ENCODE data around the gene SGMS1. TPM values are rescaled to one million over a fixed set of nuclear protein-coding genes. Genes with fewer than 3 reads are reported as not detected.
"Not testable (repeated sequence)": the region's sequence is repeated elsewhere in the genome, so short reads cannot be mapped to it uniquely, and the experiment has no call there.

The SGMS1 gene
- total RNA-seq (10 to 100 TPM; 15.9 to 40.6 (median 19.6) TPM), polyA plus RNA-seq (10 to 100 TPM in 1 of 2 donors, 1 to 10 TPM in 1; 6.9 to 29.1 TPM)
- long read RNA-seq, donor 1, transcript SGMS1-202 (11 exons, 3,744 nt) = major isoform, 14 of 27 reads
- long read RNA-seq, donor 1, partial matches to known transcripts = 7 of 27 reads
- long read RNA-seq, donor 1, other reads (novel, unspliced or antisense) = 5 of 27 reads
- long read RNA-seq, donor 2, transcript SGMS1-202 (11 exons, 3,744 nt) = major isoform, 52 of 92 reads
- long read RNA-seq, donor 2, partial matches to known transcripts = 21 of 92 reads
- long read RNA-seq, donor 2, other reads (novel, unspliced or antisense) = 18 of 92 reads
- long read RNA-seq, donor 3, transcript SGMS1-202 (11 exons, 3,744 nt) = major isoform, 24 of 34 reads
- long read RNA-seq, donor 3, partial matches to known transcripts = 2 of 34 reads
- long read RNA-seq, donor 3, other reads (novel, unspliced or antisense) = 8 of 34 reads

DNA sequence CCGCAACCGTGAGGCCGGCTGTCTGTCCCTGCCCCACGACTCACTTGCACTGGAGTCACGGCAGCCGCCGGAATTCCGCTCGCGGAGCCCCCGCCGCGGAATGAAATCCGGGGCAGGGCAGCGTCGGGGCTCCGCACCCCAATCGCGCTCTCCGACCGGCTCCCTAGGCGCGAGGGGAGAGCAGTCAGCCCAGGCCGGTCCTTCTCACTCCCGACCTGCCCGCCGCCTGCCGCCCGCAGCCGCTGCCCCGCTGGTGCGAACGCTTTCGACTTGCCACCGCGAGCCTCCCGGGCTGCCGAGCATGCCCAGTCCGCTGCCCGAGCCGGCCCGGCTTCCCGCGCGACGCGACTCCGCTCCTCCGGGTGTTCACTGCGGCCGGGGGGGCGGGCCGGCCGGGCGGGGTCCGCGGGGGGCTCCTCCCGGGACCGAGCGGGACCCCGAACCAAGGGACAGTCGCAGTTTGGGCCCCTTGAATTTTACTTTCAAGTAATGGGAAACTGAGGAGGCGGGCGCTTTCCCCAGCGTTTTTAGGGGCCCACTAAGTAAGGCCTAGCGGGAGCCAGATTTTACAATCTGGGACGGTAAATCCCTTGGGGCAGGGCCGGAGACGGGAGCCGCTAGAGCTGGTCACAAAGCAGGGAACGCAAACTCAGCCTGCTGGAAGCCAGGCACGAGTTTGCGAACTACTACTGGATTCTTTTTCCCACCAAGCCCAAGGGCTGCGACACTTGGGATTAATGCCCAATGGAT is at the start of gene SGMS1:
Gene SGMS1 (minus strand): TSS at position 294 of the 750 bp plus-strand sequence. CDS start 279,842 bp downstream, outside the sequence.
- intact Hi-C loops (cut with DNase I) = loop anchor here (1.0 to 10.0 kb wide), 22 partner anchors 47 to 339 kb away; no protein-coding TSS in a partner anchor
- peak; percentile 56 to 80 (median 71) for ATAC-seq
- H3K4me1 ChIP-seq = peaks cover 0 to 36% (median 24%) of the 10 kb centered on the region in 12 donors
- 0 to 1% (median 0%) methylated on average over 26 to 74 of the region's 74 CpGs for WGBS, 4 donors
- H3K36me3 ChIP-seq = peaks cover 0 to 4% (median 0%) of the 10 kb centered on the region in 9 donors
- DNase-seq = peak; percentile 90 to 94 (median 92)
- TF ChIP-seq, protein P1, sequence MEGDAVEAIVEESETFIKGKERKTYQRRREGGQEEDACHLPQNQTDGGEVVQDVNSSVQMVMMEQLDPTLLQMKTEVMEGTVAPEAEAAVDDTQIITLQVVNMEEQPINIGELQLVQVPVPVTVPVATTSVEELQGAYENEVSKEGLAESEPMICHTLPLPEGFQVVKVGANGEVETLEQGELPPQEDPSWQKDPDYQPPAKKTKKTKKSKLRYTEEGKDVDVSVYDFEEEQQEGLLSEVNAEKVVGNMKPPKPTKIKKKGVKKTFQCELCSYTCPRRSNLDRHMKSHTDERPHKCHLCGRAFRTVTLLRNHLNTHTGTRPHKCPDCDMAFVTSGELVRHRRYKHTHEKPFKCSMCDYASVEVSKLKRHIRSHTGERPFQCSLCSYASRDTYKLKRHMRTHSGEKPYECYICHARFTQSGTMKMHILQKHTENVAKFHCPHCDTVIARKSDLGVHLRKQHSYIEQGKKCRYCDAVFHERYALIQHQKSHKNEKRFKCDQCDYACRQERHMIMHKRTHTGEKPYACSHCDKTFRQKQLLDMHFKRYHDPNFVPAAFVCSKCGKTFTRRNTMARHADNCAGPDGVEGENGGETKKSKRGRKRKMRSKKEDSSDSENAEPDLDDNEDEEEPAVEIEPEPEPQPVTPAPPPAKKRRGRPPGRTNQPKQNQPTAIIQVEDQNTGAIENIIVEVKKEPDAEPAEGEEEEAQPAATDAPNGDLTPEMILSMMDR (IDR thresholded peaks at IDR 0.05) = peak in 3 of 12 donors; percentile 6 to 10 (median 8)
- TF ChIP-seq POLR2A (IDR thresholded peaks at IDR 0.05) = peak in 1 of 2 donors; percentile 52
- no peaks in the 10 kb centered on the region for H3K27me3 ChIP-seq
- H3K9me3 ChIP-seq = no peaks in the 10 kb centered on the region
- peak within 1 kb of the TSS; percentile 96 to 99 (median 99) for H3K27ac ChIP-seq
- peak within 1 kb of the TSS; percentile 68 to 98 (median 92) for H3K4me3 ChIP-seq

DNA sequence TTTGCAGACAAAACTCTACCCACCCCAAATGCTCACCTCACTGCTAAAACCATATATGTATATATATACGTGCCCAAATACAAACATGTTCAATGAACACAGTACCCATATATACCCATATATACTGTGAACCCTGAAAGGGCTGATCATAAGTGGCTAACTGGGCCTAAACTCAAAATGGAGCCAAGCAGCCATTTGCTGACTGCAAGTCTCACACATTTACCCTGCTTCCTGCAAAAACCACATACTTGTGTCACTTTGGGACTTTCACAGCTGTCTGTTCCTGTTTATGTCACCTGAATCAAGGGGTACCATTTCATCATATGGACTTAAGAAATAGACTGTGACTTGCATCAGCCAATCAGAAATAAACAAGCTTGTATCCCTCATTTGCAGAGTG is 48.4 kb upstream of the SGMS1 start:
- H3K36me3 ChIP-seq; DNase-seq; H3K27ac ChIP-seq; H3K4me3 ChIP-seq; H3K4me1 ChIP-seq; H3K9me3 ChIP-seq; H3K27me3 ChIP-seq; ATAC-seq; intact Hi-C loops (cut with DNase I): not testable (repeated sequence)
- 94 to 100% (median 95%) methylated on average over 1 of the region's 1 CpG for WGBS, 4 donors

DNA sequence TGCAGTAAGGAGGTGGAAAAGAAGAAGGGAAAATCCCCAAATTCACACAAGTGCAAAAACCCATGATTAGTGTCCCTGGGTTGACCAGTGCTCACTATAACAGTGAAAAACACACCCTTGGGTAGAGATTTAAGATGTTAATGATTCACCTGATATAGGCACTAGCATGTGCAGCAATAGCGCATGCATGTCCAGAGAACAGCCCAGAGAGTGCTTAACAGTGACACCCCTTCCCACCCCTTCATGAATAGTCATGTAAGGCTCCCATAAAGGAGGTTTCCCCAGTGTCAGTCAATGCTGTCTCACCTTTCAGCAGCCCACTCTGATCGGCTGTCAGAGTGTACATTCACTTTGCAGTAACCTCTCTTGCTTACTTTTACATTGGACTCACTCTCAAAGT is 47.9 kb upstream of the SGMS1 start:
- 79 to 94% (median 87%) methylated on average over 2 of the region's 2 CpGs for WGBS, 4 donors
- H3K9me3 ChIP-seq, H3K27ac ChIP-seq: not testable (repeated sequence)

DNA sequence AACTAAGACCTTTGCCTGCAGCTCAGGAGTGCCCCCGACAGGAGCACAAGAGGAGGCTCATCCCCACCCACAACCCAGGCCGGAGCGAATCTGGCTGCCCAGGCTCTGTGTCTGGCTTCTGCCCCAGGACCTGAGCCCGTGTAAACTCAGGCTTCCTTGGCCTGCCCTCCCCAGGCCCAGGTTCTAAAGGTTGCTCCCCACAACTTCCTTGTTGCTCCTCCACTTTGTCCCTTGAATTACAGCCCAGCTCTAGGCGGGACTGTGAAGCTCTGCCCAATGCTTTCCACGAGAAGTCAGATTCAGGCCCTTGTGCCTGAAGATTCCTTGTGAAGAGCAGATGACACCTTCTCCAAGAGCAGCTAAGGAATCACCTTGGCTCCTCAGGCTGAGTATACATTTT is 46.2 kb upstream of the SGMS1 start:
- H3K4me3 ChIP-seq; H3K4me1 ChIP-seq; H3K9me3 ChIP-seq; ATAC-seq; H3K27ac ChIP-seq; DNase-seq; H3K27me3 ChIP-seq; H3K36me3 ChIP-seq; intact Hi-C loops (cut with DNase I): not testable (repeated sequence)
- WGBS, 4 donors = 77 to 93% (median 86%) methylated on average over 3 to 5 of the region's 6 CpGs

More for the DNA sequence above, 47.9 kb upstream of the SGMS1 start:
- H3K4me3 ChIP-seq; H3K27me3 ChIP-seq; DNase-seq; intact Hi-C loops (cut with DNase I); ATAC-seq; H3K4me1 ChIP-seq; H3K36me3 ChIP-seq: not testable (repeated sequence)

DNA sequence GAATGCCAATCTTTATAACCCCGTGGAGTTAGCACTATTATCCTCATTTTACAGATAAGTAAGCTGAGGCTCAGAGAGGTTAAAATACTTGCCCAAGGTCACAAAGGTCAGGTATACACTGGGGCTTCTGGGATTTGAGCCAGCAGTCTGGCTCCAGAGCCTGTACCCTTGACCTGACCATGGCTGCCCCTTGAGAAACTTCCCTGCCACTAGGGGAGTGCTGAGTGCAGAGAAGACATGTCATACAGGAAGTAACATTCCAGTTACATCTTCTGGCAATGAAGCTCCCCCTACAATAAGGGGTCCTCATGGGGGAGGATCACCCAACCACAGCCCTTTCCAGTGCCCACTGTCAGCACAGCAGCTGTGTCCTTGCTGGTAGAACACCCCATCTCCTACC is 43.6 kb upstream of the SGMS1 start:
- H3K9me3 ChIP-seq; H3K4me1 ChIP-seq; H3K27me3 ChIP-seq; intact Hi-C loops (cut with DNase I); DNase-seq; H3K4me3 ChIP-seq; H3K27ac ChIP-seq; H3K36me3 ChIP-seq; ATAC-seq: not testable (repeated sequence)
- 40 to 80% (median 70%) methylated on average over 1 of the region's 1 CpG for WGBS, 4 donors

DNA sequence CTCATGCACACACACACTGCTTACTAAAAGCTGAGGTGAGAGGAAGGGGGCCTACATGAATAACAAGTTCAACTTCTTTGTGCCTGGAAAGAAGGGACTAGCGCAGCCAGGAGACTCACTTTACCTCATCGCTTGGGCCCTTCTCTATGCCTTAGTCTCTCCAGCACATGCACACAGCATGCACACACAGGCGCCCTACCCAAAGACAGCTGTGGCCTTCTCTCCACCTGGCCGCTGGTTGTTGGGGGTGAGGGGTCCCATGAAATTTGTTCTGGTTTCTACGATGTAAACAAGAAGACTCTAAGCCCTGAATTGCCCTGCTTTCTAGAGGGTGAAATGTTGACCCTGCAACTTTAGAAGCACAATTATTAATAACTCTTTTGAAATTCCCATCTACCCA is 38.7 kb upstream of the SGMS1 start:
- ATAC-seq; H3K9me3 ChIP-seq; H3K27ac ChIP-seq; H3K4me3 ChIP-seq; H3K4me1 ChIP-seq; intact Hi-C loops (cut with DNase I); H3K27me3 ChIP-seq; H3K36me3 ChIP-seq; DNase-seq: not testable (repeated sequence)
- WGBS, 4 donors = 89 to 94% (median 92%) methylated on average over 5 of the region's 5 CpGs

DNA sequence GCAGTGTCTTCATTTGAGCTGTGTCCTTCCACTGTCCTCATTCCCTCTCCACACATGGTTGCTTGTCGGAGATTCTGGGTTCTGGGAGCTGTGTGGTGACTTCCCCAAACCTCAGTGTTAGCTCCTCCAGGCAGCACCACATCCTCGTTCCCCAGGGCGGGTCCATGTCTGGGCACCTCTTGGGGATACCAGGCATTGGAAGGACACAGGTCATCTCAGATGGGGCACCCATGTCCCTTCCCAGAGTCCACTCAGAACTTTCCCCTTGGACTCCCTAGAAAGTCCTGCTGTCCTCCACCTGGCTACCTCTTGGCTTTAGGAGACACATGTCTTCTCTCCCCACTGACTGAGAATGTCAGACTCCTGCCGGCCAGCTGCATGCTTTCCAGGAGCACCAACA is 37.8 kb upstream of the SGMS1 start:
- intact Hi-C loops (cut with DNase I); H3K4me1 ChIP-seq; H3K27ac ChIP-seq; DNase-seq; H3K4me3 ChIP-seq; H3K27me3 ChIP-seq; H3K36me3 ChIP-seq; ATAC-seq; H3K9me3 ChIP-seq: not testable (repeated sequence)
- WGBS, 4 donors = 80 to 95% (median 91%) methylated on average over 4 of the region's 4 CpGs

Measured in heart left ventricle (tissue), 16 donors.